Measurements from ENCODE around the gene WFDC5.
"Not testable (repeated sequence)": the region's sequence is repeated elsewhere in the genome, so short reads cannot be mapped to it uniquely, and the experiment has no call there.

The WFDC5 gene

DNA sequence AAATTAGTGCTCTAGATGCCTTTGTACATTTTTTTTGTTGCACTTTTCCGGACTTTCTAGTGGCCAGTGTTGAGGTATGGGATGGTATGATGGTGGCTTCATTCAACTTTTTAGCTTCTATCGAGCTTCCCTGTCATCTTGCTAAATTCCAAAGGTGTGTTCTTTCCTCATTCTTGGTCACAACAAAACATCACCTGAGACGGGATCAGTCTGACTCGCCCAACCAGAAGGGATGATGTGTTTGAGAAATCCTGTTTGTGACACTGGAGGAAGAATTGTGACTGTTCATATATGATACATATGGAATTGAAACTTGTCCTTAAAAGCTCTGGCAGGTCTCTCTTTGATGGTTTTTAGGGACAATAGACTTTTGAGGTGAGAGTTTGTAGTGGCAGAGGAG, 47.9 kb downstream of the WFDC5 start:
- H3K36me3 ChIP-seq (replicated peaks) = no peaks in the 10 kb centered on the region
- no peak overlapping the region for H3K4me3 ChIP-seq (ENCODE audit: low read depth, low read length)
- in situ Hi-C loops (cut with HindIII; ENCODE audit: low pct_ligation_motif_present, low sequenced_read_pairs) = no loop called here
- no peak overlapping the region for H3K27ac ChIP-seq
- TF ChIP-seq, protein P1, sequence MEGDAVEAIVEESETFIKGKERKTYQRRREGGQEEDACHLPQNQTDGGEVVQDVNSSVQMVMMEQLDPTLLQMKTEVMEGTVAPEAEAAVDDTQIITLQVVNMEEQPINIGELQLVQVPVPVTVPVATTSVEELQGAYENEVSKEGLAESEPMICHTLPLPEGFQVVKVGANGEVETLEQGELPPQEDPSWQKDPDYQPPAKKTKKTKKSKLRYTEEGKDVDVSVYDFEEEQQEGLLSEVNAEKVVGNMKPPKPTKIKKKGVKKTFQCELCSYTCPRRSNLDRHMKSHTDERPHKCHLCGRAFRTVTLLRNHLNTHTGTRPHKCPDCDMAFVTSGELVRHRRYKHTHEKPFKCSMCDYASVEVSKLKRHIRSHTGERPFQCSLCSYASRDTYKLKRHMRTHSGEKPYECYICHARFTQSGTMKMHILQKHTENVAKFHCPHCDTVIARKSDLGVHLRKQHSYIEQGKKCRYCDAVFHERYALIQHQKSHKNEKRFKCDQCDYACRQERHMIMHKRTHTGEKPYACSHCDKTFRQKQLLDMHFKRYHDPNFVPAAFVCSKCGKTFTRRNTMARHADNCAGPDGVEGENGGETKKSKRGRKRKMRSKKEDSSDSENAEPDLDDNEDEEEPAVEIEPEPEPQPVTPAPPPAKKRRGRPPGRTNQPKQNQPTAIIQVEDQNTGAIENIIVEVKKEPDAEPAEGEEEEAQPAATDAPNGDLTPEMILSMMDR (IDR thresholded peaks at IDR 0.05; ENCODE audit: low read depth, low read length, missing control alignments) = no peak
- no peaks in the 10 kb centered on the region for H3K27me3 ChIP-seq (replicated peaks)
- no peak for DNase-seq

DNA sequence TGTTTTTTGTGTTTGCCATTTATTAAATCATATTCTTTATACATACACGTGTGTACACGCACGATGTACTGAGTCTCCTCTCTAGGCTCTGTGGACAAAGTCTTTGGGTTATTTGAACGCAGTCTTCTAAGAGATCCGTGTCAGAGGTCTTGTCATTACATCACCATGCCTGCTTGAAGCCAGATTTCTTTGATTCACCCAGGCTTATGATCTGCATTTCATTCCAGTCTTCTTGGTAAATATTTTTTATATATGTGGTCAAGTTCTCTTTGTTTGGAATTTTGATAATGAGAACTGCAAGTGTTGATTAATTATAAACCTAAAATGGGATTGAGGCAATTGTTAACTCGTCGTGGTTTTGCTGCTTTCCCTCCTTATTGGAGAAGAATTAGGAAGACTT, 48.6 kb downstream of the WFDC5 start:
- Histone ChIP-seq H3K27me3 (replicated peaks) (no peaks in the 10 kb centered on the region), H3K27ac (no peak overlapping the region), H3K4me3 (ENCODE audit: low read depth, low read length) (no peak overlapping the region), H3K36me3 (replicated peaks) (no peaks in the 10 kb centered on the region)
- in situ Hi-C loops (cut with HindIII; ENCODE audit: low pct_ligation_motif_present, low sequenced_read_pairs) = no loop called here
- DNase-seq = no peak
- TF ChIP-seq, protein P1 (IDR thresholded peaks at IDR 0.05; ENCODE audit: low read depth, low read length, missing control alignments) = no peak

DNA sequence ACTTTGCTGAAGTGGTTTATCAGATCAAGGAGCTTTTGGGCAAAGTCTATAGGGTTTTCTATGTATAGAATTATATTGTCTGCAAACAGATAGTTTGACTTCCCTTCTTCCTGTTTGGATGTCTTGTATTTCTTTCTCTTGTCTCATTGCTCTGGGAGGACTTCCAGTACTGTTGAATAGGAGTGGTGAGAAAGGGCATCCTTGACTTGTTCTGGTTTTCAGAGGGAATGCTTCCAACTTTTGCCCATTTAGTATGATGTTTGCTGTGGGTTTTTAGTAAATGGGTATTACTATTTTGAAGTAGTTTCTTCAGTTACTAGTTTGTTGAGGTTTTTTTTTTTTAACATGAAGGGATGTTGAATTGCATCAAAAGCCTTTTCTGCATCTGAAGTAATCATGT, 50.2 kb downstream of the WFDC5 start:
- Histone ChIP-seq H3K4me3 (ENCODE audit: low read depth, low read length) (no peak overlapping the region), H3K27ac (no peak overlapping the region), H3K27me3 (replicated peaks) (no peaks in the 10 kb centered on the region), H3K36me3 (replicated peaks) (no peaks in the 10 kb centered on the region)
- no peak for DNase-seq
- TF ChIP-seq, protein P1 (IDR thresholded peaks at IDR 0.05; ENCODE audit: low read depth, low read length, missing control alignments) = no peak
- in situ Hi-C loops (cut with HindIII; ENCODE audit: low pct_ligation_motif_present, low sequenced_read_pairs) = no loop called here

DNA sequence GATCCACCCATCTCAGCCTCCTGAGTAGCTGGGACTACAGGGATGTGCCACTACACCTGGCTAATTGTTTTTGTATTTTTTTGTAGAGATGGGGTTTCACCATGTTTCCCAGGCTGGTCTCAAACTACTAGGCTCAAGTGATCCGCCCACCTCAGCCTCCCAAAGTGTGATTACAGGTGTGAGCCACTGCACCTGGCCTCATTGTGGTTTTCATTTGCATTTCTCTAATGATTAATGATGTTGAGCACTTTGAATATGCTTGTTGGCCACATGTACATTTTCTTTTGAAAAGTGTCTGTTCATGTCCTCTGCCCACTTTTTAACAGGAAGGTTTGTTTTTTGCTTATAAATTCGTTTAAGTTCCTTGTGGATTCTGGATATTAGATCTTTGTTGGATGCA, 51.9 kb downstream of the WFDC5 start:
- DNase-seq; H3K27ac ChIP-seq; H3K4me3 ChIP-seq (ENCODE audit: low read depth, low read length); H3K27me3 ChIP-seq (replicated peaks); H3K36me3 ChIP-seq (replicated peaks); in situ Hi-C loops (cut with HindIII; ENCODE audit: low pct_ligation_motif_present, low sequenced_read_pairs): not testable (repeated sequence)

DNA sequence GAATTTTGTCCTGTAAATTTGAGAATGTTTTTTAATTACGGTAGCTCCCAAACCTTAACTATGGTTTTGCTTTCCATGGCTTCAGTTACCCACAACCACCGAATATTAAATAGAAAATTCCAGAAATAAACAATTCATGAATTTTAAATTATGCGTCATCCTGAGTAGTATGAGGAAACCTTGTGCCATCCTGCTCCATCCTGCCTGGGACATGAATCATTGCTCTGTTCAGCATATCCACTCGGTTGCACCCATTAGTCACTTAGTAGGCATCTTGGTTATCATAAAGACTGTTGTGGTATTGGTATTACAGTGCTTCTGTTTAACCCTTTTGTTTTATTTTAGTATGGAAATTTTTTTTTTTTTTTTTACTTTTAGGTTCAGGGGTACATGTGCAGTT, 53.7 kb downstream of the WFDC5 start:
- in situ Hi-C loops (cut with HindIII; ENCODE audit: low pct_ligation_motif_present, low sequenced_read_pairs) = no loop called here
- Histone ChIP-seq H3K4me3 (ENCODE audit: low read depth, low read length) (no peak overlapping the region), H3K27me3 (replicated peaks) (no peaks in the 10 kb centered on the region), H3K27ac (peak overlapping the region; percentile 38), H3K36me3 (replicated peaks) (no peaks in the 10 kb centered on the region)
- DNase-seq = peak; percentile 93
- TF ChIP-seq, protein P1 (IDR thresholded peaks at IDR 0.05; ENCODE audit: low read depth, low read length, missing control alignments) = no peak

DNA sequence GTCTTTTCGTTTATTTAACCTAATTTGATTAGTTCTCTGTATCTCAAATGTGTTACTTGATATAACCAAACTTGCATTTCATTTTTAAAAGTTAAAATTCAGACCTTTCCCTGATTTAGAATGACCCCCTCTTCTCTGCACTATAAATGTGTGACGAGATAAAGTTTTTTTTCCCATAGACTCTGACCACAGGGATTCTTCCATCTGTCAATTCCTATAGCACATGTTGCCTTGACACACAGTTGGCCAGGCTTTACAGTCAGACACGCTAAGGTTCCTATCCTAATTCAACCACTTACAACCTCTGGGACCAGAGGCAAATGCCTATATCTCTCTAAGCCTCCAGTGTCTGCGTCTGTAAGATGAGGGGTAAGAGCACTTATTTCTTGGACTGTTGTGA, 54.7 kb downstream of the WFDC5 start:
- no peaks in the 10 kb centered on the region for H3K36me3 ChIP-seq (replicated peaks)
- no peaks in the 10 kb centered on the region for H3K27me3 ChIP-seq (replicated peaks)
- no peak overlapping the region for H3K4me3 ChIP-seq (ENCODE audit: low read depth, low read length)
- in situ Hi-C loops (cut with HindIII; ENCODE audit: low pct_ligation_motif_present, low sequenced_read_pairs) = no loop called here
- peak overlapping the region; percentile 57 for H3K27ac ChIP-seq
- TF ChIP-seq, protein P1 (IDR thresholded peaks at IDR 0.05; ENCODE audit: low read depth, low read length, missing control alignments) = no peak
- no peak for DNase-seq

Measured in brain microvascular endothelial cell (primary cell).